GM21619 (cell line): Measurements from ENCODE around the gene OR10AD1.
A peak's percentile ranks its signal among the peaks of the same experiment; 100 is the strongest.
"Not testable (repeated sequence)": the region's sequence is repeated elsewhere in the genome, so short reads cannot be mapped to it uniquely, and the experiment has no call there.

Experiments
- ATAC-seq: cut with Tn5 transposase; IDR thresholded peaks from one replicate; pipeline ENCODE4 v1.9.1; 2021; ENCODE audit not compliant: unreplicated experiment

OR10AD1 gene, protein sequence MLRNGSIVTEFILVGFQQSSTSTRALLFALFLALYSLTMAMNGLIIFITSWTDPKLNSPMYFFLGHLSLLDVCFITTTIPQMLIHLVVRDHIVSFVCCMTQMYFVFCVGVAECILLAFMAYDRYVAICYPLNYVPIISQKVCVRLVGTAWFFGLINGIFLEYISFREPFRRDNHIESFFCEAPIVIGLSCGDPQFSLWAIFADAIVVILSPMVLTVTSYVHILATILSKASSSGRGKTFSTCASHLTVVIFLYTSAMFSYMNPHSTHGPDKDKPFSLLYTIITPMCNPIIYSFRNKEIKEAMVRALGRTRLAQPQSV

GRCh38 chr12:48203192-48203591, at the start of gene OR10AD1:
Gene OR10AD1 (minus strand): TSS chr12:48203292. CDS start chr12:48203292, 0 bp downstream.
- ATAC-seq = no peak

GRCh38 chr12:48247181-48247966, 44.3 kb upstream of the OR10AD1 start:
- ATAC-seq = no peak

GRCh38 chr12:48237162-48237561, 34.1 kb upstream of the OR10AD1 start:
- ATAC-seq = no peak

GRCh38 chr12:48235796-48236333, 32.8 kb upstream of the OR10AD1 start:
- ATAC-seq = no peak

DNA sequence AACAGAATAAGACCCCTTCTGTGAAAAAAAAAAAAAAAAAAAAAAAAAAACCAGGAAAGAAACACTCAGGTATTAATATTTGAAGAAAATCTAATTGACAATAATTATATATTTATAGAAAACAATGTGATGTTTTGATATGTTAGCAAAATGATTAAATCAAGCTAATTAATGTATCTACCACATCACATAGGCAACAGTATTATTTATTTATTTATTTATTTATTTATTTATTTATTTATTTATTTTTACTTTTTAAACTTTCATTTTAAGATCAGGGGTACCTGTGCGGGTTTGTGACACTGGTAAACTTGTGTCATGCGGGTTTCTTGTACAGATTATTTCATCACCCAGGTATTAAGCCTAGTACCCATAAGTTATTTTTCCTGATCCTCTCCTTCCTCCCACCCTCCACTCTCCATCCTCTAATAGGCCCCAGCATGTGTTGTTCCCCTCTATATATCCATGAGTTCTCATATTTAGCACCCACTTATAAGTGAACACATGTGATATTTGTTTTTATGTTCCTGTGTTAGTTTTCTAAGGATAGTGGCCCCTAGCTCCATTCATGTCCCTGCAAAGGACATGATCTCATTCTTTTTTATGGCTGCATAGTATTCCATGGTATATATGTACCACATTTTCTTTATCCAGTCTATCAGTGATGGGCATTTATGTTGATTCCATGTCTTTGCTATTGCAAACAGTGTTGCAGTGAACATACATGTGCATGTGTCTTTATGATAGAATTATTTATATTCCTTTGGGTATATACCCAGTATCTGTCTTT, 28.3 kb upstream of the OR10AD1 start:
- ATAC-seq = not testable (repeated sequence)

- ATAC-seq = not testable (repeated sequence)
Observed at GRCh38 chr12:48224533-48224932, 21.4 kb upstream of the OR10AD1 start.

DNA sequence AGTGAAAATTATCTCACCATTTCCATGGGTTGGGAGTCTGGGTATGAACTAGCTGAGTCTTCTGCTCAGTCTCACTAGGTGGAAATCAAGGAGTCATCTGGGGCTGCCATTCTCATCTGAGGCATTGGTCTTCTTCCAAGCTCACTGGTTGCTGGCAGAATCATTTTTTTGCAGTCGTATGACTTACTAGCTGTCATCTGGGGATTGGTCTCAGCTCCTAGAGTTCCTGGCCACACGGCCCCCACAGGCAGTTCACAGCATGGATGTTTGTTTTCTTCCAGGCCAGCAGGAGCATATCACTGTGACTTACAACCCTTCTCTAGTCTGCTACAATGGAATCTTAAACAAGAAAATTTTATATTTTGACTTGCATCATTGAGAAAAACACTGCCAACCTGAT, 18.6 kb upstream of the OR10AD1 start:
- no peak for ATAC-seq

- no peak for ATAC-seq
Observed at GRCh38 chr12:48220701-48221100, 17.6 kb upstream of the OR10AD1 start.

- ATAC-seq = no peak
Observed at GRCh38 chr12:48219631-48220030, 16.5 kb upstream of the OR10AD1 start.

GRCh38 chr12:48216785-48217184, 13.7 kb upstream of the OR10AD1 start:
- ATAC-seq = no peak

- not testable (repeated sequence) for ATAC-seq
Observed at GRCh38 chr12:48209495-48209894, 6.4 kb upstream of the OR10AD1 start.

DNA sequence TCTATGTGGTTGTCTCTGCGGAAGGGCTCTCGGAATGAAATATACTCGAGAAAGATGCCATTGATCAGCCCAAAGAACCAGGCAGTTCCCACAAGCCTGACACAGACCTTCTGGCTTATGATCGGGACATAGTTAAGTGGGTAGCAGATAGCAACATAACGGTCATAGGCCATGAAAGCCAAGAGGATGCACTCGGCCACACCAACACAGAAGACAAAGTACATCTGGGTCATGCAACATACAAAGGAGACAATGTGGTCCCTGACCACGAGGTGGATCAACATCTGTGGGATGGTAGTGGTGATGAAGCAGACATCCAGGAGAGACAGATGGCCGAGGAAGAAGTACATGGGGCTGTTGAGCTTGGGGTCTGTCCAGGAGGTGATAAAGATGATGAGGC, 326 bp downstream of the OR10AD1 start:
- no peak for ATAC-seq

GRCh38 chr12:48201516-48201915, 1.6 kb downstream of the OR10AD1 start:
- no peak for ATAC-seq

DNA sequence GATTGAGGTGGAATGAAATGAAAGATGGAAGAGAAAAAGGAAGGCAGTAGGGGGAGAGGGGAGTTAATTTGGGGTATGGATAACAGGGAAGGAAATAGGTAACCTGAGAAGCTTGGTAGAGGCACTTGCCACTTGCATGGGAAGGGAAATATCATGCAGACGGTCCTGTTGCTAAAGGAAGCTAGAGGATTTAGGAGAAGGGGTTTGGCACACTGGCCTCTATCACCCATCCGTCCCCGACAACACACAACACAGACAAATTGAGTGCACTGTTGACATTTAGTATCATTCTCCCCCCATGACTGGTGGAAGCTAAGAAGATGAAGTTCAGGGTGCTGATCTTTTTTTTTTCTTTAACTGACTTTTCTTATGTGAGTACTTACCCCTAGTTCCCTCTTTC, 2.0 kb downstream of the OR10AD1 start:
- no peak for ATAC-seq

- ATAC-seq = no peak
Observed at GRCh38 chr12:48199774-48200221, 3.3 kb downstream of the OR10AD1 start.

GRCh38 chr12:48198985-48199384, 4.1 kb downstream of the OR10AD1 start:
- ATAC-seq = no peak

DNA sequence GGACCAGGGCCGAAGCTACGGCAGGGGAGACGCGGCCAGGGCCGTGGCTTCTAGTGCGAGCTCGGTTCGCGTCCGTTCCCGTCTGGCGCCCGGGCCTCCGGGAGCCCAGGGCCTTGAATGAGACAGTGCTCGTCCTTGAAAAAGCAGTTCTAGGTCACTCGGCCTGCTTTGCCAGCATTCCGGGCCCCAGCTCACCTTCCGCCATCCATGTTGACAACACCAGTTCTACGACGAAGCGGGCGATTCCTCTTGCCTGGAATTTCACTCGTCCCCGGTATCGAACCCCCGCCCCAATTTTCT, 4.5 kb downstream of the OR10AD1 start:
- peak; percentile 12 for ATAC-seq

GRCh38 chr12:48197971-48198671, 5.0 kb downstream of the OR10AD1 start:
- peak; percentile 99 for ATAC-seq

DNA sequence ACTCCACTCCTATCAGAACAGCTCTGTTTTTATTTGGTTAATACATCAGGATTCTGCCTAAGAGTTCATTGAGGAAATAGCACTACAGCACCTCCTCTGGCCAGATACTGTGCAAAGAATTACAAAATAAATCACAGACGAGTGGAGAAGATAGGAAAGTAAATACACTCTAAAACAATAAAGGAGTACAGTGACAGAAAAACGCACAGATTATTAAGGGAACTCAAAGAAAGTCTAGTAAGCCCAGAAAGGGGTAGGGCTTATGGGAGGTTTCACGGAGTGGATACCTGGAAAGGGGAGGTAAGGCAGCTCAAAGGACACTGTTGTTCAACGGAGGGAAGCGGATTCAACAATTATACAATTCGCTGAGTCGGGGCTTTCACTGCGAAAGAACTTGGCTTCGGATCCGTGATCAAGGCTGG, 5.5 kb downstream of the OR10AD1 start:
- ATAC-seq = peak; percentile 22

GRCh38 chr12:48194799-48195201, 8.3 kb downstream of the OR10AD1 start:
- no peak for ATAC-seq

GRCh38 chr12:48193623-48194022, 9.5 kb downstream of the OR10AD1 start:
- ATAC-seq = no peak
